HG02571 (cell line): ENCODE measurements around the gene CGB3.
"Not testable (repeated sequence)": the region's sequence is repeated elsewhere in the genome, so short reads cannot be mapped to it uniquely, and the experiment has no call there.

Source experiments
- ATAC-seq: cut with Tn5 transposase; IDR thresholded peaks from one replicate; pipeline ENCODE4 v1.9.1; 2021; ENCODE audit warnings: mild to moderate bottlenecking, moderate library complexity; ENCODE audit not compliant: unreplicated experiment

CGB3 gene

GRCh38 chr19:49024233-49024632, at the start of gene CGB3:
TSS of gene CGB3 (minus strand) at chr19:49024333. CDS start at chr19:49023971, 362 bp downstream.
- ATAC-seq, result not testable (repeated sequence)

- ATAC-seq, result no peak
These were observed 47.9 kb upstream of the CGB3 start for GRCh38 chr19:49071860-49072547.

GRCh38 chr19:49070416-49070815, 46.3 kb upstream of the CGB3 start:
- ATAC-seq, result no peak

GRCh38 chr19:49069026-49069425, 44.9 kb upstream of the CGB3 start:
- no peak for ATAC-seq

- ATAC-seq, result no peak
These were observed 43.4 kb upstream of the CGB3 start for GRCh38 chr19:49067554-49067953.

GRCh38 chr19:49065905-49066512, 41.9 kb upstream of the CGB3 start:
- no peak for ATAC-seq

- no peak for ATAC-seq
These were observed 40.9 kb upstream of the CGB3 start, which contains the start of gene NTF4 for GRCh38 chr19:49064768-49065611. TSS of gene NTF4 (minus strand) at chr19:49064818. CDS start at chr19:49061997, 2,821 bp downstream.

GRCh38 chr19:49064029-49064629, 40.0 kb upstream of the CGB3 start:
- no peak for ATAC-seq

GRCh38 chr19:49061445-49061844, 37.3 kb upstream of the CGB3 start:
- no peak for ATAC-seq

GRCh38 chr19:49061000-49061399, 36.9 kb upstream of the CGB3 start:
- ATAC-seq, result no peak

GRCh38 chr19:49059053-49059452, 34.9 kb upstream of the CGB3 start:
- no peak for ATAC-seq

- ATAC-seq, result no peak
These were observed 34.4 kb upstream of the CGB3 start for GRCh38 chr19:49058562-49058961.

- ATAC-seq, result no peak
These were observed 33.6 kb upstream of the CGB3 start, which contains the start of gene CGB7 for GRCh38 chr19:49057636-49058234. TSS of gene CGB7 (minus strand) at chr19:49057749. CDS start at chr19:49055375, 2,374 bp downstream.

GRCh38 chr19:49056902-49057596, 32.9 kb upstream of the CGB3 start:
- not testable (repeated sequence) for ATAC-seq

GRCh38 chr19:49056101-49056901, 32.2 kb upstream of the CGB3 start:
- ATAC-seq, result no peak

GRCh38 chr19:49050376-49051033, 26.4 kb upstream of the CGB3 start:
- not testable (repeated sequence) for ATAC-seq

GRCh38 chr19:49049834-49050233, 25.7 kb upstream of the CGB3 start:
- ATAC-seq, result not testable (repeated sequence)

GRCh38 chr19:49049011-49049410, 24.9 kb upstream of the CGB3 start, which contains the start of gene CGB8:
TSS of gene CGB8 (minus strand) at chr19:49049111. CDS start at chr19:49048739, 372 bp downstream.
- not testable (repeated sequence) for ATAC-seq
